GM21381 (cell line): Measurements from ENCODE around the gene TRAF3.

ENCODE experiments used
- ATAC-seq: cut with Tn5 transposase; IDR thresholded peaks from one replicate; pipeline ENCODE4 v1.9.1; 2021; ENCODE audit warnings: mild to moderate bottlenecking, moderate library complexity; ENCODE audit not compliant: unreplicated experiment

Gene TRAF3

DNA sequence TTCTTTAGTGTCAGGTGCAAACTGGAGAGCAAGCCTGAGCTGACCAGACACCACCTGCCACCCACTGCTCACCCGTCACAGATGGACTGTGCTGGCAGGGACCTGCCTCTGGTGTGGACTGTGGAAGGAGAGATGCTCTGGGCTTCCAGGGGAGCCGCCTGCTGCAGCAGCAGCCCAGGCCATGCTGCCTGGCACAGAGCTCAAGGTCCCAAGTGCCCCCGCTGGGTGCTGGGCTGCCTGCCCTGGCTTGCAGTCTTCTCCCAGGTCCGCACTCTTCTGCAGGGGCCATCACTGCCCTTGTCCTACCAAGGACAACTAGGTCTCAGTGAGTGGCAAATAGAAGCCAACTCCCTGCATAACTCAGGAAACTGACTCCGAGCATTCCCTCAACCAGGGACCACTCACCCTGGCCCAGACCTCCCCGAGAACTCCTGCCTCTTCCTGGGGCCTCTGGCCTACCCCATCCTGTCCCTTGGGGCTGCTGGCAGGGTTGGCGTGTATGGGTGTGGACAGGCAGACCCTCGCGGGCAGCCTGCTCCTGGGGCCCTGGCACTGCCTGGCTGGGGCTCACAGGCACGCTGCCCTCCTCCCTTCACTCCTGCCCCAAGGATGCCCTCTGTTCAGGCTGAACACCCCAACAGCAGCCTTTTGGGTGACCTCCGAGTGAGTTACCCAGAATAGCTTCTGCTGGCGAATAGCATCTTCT is 154.5 kb downstream of the TRAF3 start:
- no peak for ATAC-seq

DNA sequence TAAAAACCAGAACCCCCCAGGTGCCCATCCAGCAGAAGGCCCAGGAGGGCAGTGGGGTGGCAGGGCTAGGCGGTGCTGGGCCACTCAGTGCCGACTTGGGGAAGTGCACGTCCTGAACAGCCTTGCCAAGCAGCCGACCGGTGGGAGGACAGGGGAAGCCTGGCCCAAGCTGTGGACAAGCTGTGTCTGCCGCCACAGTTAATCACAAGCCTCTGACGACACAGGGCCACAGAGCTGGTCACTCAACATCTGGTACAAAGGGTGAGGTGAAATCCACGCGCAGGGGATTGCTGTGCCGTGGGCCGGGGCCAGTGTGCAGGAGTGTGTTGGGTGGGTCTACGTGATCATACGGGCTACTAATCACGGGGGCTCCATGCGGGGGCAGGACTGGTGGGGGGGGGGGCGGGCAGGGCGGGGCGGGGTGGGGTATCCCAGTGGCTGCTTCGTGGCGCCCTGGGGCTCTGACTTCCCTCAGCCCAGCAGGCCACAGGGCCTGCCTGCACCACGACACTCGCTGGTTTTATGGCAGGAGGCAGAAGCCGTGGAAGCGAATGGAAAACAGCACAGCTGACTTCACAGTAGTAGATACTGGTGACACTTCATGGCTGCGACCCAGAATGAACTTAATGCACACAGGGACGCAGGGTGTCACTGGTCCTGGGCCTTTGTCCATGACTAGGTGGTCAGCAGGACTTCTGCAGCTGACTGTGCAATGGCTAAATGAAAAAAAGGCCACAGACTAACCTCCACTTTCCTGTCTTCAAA is 155.4 kb downstream of the TRAF3 start:
- ATAC-seq, result no peak

DNA sequence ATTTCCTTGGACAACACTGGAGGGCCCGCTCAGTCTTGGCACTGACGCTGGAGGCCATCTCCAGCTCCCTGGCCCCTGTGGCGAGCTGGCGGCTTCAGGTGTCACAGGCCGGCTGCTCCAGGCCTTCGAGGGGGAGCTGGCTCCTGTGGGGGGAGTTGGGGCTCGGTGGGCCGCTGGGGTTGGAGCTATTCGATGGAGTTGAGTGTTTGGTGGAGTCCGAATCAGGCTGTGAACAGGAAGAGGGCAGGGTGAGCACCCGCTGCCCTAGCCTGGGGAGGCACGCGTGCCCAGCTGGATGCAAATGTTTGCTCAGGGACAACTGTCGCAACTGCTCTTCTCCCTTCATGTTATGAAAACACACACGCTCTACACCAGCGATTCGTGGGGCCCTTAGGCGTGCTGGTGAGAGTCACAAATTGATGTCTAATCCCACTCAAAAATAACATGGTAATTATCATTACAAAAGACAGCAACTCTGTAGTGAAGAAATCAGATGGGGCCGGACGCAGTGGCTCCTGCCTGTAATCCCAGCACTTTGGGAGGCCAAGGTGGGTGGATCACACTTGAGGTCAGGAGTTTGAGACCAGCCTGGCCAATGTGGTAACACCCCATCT is 156.5 kb downstream of the TRAF3 start:
- ATAC-seq, result no peak

DNA sequence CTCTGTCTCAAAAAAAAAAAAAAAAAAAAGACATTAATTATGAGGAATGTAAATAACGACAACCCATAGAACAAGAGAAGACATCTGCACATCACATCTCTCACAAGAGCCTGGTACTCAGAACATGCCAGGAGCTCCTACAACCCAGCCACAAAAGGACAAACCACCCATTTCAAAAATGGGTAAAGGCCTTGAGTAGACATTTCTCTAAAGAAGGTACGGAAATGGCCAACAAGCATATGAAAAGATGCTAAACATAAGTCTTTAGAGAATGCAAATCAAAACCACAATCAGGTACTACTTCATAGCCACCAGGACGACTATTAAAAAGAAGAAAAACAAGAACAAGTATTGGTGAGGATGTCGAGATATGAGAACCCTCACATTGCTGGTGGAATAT is 158.5 kb downstream of the TRAF3 start:
- no peak for ATAC-seq

DNA sequence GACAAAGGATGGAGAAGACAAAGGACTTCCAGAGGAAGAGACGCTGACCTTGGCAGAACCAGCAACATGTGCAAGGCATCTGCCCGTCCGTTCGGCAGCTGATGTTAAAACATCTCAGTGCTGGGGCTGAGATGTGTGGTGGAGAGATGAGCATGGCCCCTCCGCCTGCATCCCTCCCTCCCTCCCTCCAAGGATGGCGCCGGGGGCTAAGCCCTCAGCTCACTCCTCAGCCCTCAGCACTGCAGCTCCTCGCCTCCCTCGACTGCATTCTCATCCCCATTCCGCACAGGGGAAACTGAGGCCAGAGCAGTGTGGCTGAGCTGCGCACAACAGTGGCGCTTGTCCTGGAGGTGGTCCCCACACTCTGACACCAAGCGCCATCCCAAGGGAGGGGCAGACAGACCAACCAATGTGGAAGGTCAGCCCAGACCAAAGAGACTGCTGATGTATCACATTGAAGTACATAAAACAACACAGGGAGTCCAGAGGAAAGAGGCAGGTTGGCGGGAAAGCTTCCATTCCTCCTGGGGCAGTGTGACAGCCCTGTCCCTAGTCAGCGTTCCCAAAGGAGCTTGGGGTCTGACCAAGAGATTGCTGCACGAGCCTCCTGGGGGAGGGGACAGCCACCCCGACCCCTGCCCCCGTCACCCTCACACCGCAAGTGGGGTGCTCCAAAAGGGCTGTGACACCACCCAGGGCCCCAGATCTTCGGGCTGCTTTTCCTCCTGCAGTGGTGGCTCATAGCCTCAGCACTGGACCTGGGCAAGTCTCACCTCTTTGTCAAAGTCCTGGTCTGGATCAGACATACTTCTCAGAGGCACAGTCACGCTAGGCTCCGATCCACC is 160.3 kb downstream of the TRAF3 start:
- no peak for ATAC-seq

DNA sequence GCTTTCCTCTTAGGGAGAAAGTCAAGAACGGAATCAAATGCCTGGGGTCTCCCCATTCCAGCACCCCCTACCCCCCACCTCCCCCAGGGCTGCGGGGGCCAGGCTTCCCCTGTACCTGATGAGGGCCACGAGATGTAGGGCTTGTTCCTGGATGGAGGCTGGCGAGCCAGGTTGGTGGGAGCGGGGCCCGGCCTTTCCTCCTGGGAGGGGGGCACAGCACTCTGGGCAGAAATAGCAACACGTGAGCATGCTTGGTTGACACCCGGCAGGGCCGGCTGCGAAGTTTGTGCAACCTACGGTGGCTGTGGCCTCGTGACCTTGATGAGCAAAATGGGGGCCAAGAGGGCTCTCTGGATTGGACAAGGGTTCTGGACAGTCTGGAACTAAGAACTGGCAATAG is 160.9 kb downstream of the TRAF3 start:
- ATAC-seq, result no peak

DNA sequence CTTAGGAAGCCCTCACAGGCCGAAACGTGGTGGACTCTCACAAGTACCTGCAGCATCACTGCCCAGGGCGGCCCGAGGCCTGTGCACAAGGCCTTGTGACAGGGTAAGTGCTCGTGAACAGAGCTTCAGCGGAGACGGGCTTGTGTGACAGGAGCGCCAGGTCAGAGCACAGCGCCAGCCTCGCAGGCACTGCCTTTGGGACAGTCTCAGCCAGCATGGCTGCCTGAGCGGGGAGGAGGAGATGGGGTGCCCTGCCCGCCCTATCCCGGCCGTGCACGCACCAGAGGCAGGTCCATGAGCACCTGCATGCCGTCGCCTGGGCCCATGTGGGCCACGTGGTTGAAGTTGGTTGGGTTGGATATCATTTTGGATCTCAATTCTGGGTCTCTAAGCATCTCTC is 162.1 kb downstream of the TRAF3 start:
- ATAC-seq, result no peak

DNA sequence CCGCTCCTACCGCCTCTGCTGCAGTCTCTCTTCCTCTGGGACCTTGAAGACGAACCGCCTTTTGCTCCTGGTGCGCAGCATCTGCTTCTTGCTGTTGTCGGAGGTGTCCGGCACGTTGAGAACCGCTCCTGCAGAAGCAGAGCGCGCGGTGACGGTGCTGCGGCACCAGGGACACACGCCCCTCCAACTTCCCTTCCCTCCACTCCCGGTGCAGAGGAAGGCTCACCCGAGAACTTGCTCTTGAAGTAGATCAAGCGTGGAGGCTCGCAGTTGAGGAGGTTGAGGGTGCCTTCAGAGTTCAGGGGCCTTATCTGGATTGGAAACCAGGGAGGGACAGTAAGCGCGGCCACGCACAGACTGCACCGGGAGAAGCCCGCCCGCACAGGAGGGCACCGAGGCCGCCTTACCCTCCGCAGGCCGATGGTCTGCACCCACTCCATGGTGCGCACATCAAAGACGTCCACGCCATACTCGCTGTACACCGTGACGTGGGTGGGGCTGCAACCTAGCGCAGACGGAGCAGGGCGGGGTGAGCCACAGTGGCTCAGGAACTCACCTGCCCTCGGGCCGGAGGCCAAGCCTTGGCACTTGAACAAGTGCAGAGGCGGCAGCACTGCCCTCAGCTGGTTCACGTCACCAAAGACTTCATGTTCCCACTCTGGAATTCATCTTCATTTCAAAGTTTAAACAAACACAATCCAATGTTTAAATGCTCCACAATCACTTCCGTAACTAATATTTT is 162.7 kb downstream of the TRAF3 start:
- no peak for ATAC-seq

DNA sequence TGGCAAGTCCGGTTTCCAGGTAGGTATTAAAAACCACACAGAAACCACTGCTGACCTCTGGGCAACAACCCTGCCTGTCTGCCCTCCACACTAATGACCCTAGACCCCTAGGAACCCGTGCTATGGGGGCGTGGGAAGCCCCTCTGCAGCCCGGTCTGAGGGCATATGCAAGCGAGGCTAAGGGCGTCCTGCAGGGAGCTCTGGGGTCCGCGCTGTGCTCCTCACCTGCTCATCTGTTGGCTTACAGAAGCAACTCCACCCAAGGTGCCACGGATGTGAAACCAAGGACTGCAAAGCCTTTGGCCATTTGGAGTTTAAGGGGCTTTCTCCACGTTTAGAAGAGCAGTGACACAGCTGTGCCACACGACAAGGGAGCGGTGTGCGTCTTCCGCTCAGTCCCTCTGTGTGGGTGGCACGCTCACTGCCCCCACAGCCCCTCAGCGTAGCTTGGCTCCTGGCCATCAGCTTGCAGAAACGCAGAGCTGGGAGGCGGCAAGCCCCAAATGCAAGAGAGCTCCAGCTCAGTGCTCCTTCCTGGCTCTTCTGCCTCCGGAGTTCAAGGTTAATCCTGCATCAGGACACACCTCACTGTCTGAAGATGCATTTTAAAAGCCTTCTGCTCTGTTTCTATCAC is 163.6 kb downstream of the TRAF3 start:
- ATAC-seq, result no peak

DNA sequence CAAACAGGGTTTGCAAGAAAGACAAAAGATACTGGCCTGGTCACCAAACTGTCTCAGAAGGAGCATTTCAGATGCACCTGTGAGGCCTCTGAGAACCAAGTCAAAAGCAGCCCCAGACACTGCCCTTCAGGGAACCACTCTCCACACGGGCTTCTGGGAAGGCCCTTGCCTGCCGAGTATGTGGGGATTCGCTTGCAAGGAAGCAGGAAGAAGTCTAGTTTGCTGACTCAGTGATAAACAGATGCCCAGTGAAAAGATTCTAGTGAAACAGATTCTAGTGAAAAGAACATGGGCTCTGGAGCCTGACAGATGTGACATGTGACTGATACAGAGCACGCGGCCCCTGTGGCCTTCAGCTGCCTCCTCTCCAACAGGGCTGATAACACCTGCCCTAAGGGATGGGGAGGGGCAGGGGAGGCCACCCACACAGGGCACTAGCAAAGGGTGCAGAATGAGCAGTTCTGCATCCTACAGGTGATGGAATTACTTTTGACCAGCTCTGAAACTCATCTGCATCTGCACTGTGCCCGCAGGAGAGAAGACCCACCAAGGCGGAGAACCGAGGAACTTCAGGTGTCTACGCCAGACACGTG is 164.3 kb downstream of the TRAF3 start:
- ATAC-seq, result no peak

DNA sequence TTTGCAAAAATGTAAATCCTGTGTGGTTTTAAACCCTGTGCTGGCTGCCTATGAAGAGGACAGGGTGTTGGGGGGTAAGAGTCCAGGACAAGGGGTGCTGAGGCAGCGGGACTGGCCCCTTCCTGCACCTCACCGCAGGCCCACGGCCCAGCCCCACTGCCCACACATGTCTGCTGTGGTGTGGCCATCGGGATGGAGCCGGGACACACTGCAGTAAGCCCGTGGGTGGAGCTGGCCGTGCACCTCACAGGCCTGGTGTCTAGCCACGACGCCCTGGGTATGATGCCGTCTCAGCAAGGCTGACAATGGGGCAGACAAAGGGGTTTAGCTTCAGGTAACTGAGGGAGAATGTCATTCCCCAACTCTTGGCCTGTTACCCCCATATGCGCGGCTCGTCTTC is 164.8 kb downstream of the TRAF3 start:
- ATAC-seq, result no peak

DNA sequence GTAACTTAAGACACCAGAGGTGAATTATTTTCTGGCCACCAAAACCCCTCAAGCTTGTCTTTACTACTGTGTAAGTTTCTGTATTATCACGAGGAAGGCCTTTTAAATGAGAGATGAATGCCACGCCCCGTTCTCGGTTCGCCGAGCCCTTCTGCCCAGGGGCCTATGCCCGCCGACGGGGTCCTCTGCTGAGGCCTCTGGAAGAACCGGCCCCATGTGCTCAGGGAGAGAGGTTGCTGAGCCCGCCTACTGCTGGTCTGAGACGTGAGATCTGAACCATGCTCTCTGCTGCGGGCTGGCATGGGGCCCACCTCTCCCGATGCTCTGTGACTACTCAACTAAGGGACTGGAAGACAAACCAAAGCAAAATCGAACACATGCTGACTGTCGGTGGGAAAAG is 166.2 kb downstream of the TRAF3 start:
- no peak for ATAC-seq

DNA sequence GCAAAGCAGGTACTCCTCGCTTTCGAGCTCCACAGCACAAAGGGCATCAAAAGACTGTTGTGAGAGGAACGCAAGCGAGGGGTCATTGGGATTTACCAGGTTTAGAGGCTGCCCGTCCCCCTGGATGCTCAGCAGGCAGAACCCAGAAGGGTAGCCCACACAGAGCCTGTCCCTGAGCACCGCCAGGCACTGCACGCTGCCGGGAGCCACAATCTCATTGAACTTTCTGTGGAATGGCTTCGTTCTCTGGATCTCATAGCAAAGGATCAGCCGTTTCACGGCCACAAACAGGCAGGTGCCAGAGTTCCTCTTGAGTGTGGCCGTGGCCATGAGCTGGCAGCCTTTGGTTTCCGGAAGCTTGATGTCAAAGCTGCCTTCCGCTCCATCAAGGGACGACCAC is 166.7 kb downstream of the TRAF3 start:
- ATAC-seq, result no peak

DNA sequence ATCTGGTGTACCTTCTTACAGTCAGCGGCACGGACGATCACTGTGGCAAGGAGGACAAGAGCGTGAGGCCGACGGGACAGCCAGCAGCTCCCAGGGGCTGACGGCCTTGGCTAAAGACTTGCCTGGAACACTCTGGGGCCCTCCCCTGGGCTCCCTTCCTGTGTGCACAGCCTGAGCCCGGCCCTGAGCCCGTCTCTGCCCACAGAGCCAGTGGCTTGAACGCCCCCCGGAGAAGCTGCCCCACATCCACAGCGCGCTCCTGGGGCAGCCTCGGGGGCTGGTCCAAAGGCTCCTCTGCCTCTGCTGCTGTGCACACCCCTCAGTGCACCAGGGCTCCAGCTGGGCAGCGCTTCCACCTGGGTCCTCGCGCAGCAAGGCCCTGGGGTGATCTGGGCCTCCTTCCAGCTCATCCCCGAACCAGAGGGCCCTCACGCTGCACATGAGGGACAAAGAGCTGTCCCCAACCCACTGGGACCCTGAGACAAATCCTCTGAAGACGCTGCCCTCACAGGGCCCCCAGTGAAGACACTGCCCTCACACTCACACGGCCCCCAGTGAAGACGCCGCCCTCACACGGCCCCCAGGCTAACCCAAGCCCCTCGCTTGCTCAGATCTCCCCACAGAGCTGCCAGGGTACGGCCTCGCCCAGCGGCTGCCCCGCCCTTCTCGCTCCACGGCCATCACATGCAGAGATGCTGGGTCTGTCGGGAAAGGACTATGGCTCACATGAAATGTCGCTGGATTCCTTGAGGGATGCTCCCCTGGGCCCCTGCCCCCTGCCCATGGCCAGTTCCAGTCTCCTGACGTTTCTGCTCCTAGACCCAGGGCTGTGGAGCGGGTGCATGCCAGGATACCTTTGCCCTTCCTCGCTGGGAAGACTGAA is 167.4 kb downstream of the TRAF3 start:
- ATAC-seq, result no peak

DNA sequence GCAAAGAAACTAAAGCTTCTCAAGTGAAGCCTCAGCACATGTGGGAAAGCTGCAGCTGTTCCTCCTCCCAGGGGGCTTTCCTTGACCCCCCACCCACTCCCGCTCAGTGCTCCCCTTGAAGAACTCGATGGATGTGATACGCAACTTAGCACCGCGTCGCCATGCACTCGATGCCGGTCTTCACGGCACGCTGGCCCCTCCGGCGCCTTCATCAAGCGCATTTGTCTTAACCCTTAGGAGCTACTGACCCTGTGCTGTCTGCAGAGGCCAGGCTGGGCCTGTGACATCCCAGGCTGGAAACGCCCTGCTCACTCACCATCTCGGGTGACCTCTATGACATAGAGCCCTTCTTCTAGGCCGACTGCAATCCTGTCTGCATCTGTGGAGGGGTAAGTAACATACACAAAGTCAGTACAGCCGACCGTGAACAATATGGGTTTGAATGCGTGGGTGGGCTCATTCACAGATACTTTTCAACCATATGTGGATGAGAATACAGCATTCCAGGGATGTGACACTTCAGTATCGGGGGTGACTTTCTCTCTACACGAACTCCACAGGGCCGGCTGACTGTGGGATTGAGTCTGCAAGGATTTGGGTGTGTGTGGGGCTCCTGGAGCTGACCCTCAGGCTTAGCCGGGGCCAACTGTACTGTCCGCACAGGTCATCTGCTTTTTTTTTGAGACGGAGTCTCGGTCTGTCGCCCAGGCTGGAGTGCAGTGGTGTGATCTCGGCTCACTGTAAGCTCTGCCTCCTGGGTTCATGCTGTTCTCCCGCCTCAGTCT is 168.3 kb downstream of the TRAF3 start:
- no peak for ATAC-seq

DNA sequence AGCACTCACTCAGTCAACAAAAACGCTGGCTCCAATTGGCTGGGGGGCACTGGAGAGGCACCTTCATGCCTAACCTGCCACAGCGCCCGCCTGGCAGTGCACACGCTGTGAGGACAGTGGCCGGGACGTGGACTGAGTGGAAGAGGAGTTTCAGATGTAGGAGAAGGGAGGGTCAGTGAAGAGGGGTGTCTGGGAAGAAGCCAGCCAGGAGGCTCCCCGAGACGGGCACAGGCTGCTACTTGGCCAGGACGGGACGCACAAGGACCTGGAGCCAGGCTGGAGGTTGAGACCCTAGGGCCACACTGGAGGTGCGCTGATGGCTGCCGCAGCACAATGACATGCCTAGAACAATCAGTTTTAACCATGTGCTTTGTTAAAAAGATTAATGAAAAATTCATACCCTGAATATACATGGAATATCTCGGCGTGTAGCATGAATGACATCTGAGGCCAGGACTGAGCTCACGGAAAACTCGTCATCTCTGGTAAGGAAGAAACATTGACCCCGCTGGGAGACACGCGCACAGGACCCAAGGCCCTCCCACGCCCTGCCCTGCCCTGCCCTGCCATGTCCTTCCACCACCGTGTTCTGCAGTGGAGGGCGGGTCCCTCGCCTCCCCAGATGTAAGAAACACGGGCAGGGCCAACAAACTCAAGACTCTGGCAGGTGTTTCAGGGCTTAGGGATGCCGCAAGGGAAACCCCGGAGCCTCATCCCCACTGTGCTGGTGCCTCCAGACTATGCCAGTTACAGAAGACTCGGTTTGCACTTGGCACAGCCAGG is 170.3 kb downstream of the TRAF3 start:
- ATAC-seq, result no peak

DNA sequence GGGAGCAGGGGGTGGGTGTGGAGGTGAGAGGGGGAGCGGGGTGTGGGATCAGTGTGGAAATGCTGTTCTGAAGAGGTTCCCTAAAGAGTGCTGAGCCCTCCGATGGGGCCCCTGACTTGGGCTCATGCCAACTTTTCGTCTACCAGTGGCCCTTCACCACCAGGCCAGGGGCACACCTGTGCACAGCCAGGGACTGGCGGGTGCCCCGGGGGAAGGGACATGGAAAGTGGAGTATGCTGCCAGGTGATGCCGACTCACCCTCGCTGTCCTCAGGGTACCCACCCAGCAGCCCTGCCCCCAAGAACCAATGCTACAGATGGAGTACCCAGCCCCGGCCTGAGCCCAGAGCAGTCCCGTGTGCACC is 171.4 kb downstream of the TRAF3 start:
- ATAC-seq, result no peak
